H1 (cell line): Measurements from ENCODE around the gene TMBIM6. TPM values are rescaled to one million over a fixed set of nuclear protein-coding genes. Genes with fewer than 3 reads are reported as not detected.

Source experiments
- CTCF ChIP-seq, 3 experiments: IDR thresholded peaks; 1 replicate in 2 of 3; 2 replicates in 1 of 3; pipeline versions ENCODE4 v1.5.1 to v1.6.1; 2011; ENCODE audit warnings: low read length in 3 of 3, mild to moderate bottlenecking in 3 of 3, inconsistent platforms in 2 of 3, low read depth in 1 of 3, moderate library complexity in 1 of 3; ENCODE audit not compliant: insufficient read depth in 1 of 3; ENCODE audit errors: control extremely low read depth in 1 of 3
- polyA plus RNA-seq, 7 experiments: library from polyadenylated mRNA; depleted of rRNA in 3 of 7; stranded (reverse) in 5 of 7; unstranded in 2 of 7; fragments of >200 nt in 5 of 7; fragments of 200-250 nt in 2 of 7; gene quantifications; 1 replicate in 5 of 7; 2 replicates in 1 of 7; 4 replicates in 1 of 7; pipeline versions ENCODE4 v1.2.1 to v1.2.3, GENCODE V29; 2011 to 2013; ENCODE audit warnings: missing spikeins in 2 of 7, mixed read lengths in 2 of 7
- total RNA-seq: library from RNA; stranded (reverse); fragmentation: NEBNext Ultra II Directional; extraction: Animal tissue kit (Norgen Biotek cat#: 25700); gene quantifications from 2 replicates; pipeline ENCODE4 v1.2.1, GENCODE V29; 2021

Gene TMBIM6
- total and polyA plus RNA-seq, 2 of the 8 experiments (the other 6 are each of a cell fraction or from before 2014, with no cell fraction given) = 423 to 556 TPM

GRCh38 chr12:49776413-49776812, 35.1 kb downstream of the TMBIM6 start (continued):
- peak; percentile 87 to 91 (median 90) for TF ChIP-seq CTCF (IDR thresholded peaks at IDR 0.05; ENCODE audit: control extremely low read depth in 1 of 3, insufficient read depth in 1 of 3, low read depth in 1 of 3, low read length in 3 of 3)
